ENCODE results near the gene AUTS2.

The AUTS2 gene

GRCh38 chr7:70714506-70715038 lies 1116.3 kb downstream of the AUTS2 start (continued):
- TF ChIP-seq SETDB1 (IDR thresholded peaks at IDR 0.05; ENCODE audit: insufficient read length, low read length) (peak; percentile 90), ZNF404 (tag by site-specific recombination; IDR thresholded peaks at IDR 0.05) (no peak), ZNF645 (tag by site-specific recombination; IDR thresholded peaks at IDR 0.05) (no peak), KLF8 (tag by site-specific recombination; IDR thresholded peaks at IDR 0.05) (no peak), KLF9 (tag by site-specific recombination; IDR thresholded peaks at IDR 0.05; ENCODE audit: low read depth) (no peak)

- H3K4me3 ChIP-seq (ENCODE audit: low read depth, low read length) = no peak overlapping the region
- POLR2A ChIA-PET = interaction anchor here (0.7 kb wide), 1 partner anchor 9 kb away, joined by 3 read pairs; no protein-coding TSS in a partner anchor
- no peak overlapping the region for H3K27ac ChIP-seq (ENCODE audit: extremely low read depth, low read depth, low read length)
- H3K9me3 ChIP-seq (ENCODE audit: control insufficient read depth, insufficient read depth, low read depth, low read length) = no peaks in the 10 kb centered on the region
- H3K4me1 ChIP-seq (ENCODE audit: control insufficient read depth, insufficient read depth, low read length) = peaks cover 18% of the 10 kb centered on the region
- H3K36me3 ChIP-seq (ENCODE audit: control insufficient read depth in 2 of 2, insufficient read depth in 1 of 2, low read length in 2 of 2) = no peaks in the 10 kb centered on the region; a peak in 1 of 3 replicates
- CTCF ChIA-PET = interaction anchor here (0.6 to 1.7 kb wide), 3 partner anchors 17 to 252 kb away, joined by 3 to 5 read pairs (median 3); no protein-coding TSS in a partner anchor
- TF ChIP-seq ZNF518A (tag by site-specific recombination; conservative IDR thresholded peaks at IDR 0.05; ENCODE audit: low read depth) = no peak
- no peak for TF ChIP-seq ZBTB20 (tag by site-specific recombination; IDR thresholded peaks at IDR 0.05)
- peak; percentile 85 for TF ChIP-seq EGR2 (tag by site-specific recombination; IDR thresholded peaks at IDR 0.05; ENCODE audit: low read depth)
- TF ChIP-seq ZNF398 (tag by site-specific recombination; IDR thresholded peaks at IDR 0.05) = peak; percentile 48
- TF ChIP-seq ZFP69B (tag by site-specific recombination; IDR thresholded peaks at IDR 0.05) = no peak
- peak; percentile 76 for TF ChIP-seq ZFHX2 (tag by site-specific recombination; conservative IDR thresholded peaks at IDR 0.05)
Observed at GRCh38 chr7:70717553-70718329, 1119.5 kb downstream of the AUTS2 start.

- Histone ChIP-seq H3K4me3 (ENCODE audit: low read depth, low read length) (no peak overlapping the region), H3K9me3 (ENCODE audit: control insufficient read depth, insufficient read depth, low read depth, low read length) (no peaks in the 10 kb centered on the region), H3K27ac (ENCODE audit: extremely low read depth, low read depth, low read length) (no peak overlapping the region), H3K4me1 (ENCODE audit: control insufficient read depth, insufficient read depth, low read length) (peaks cover 18% of the 10 kb centered on the region), H3K36me3 (ENCODE audit: control insufficient read depth in 2 of 2, insufficient read depth in 1 of 2, low read length in 2 of 2) (no peaks in the 10 kb centered on the region; a peak in 1 of 3 replicates)
- POLR2A ChIA-PET = no interaction called here
- CTCF ChIA-PET = no interaction called here
- TF ChIP-seq GLI2 (tag by site-specific recombination; IDR thresholded peaks at IDR 0.05; ENCODE audit: borderline replicate concordance, low read depth) (no peak), GLI4 (tag by site-specific recombination; IDR thresholded peaks at IDR 0.05) (no peak), WT1 (tag by site-specific recombination; IDR thresholded peaks at IDR 0.05) (0 out of 2 replicates have a peak, but pooled peaks have one; percentile 34), ZNF596 (tag by site-specific recombination; IDR thresholded peaks at IDR 0.05) (no peak), ZNF529 (tag by site-specific recombination; IDR thresholded peaks at IDR 0.05; ENCODE audit: insufficient replicate concordance) (no peak), ZNF692 (tag by site-specific recombination; IDR thresholded peaks at IDR 0.05) (no peak), ZFP41 (tag by site-specific recombination; IDR thresholded peaks at IDR 0.05; ENCODE audit: borderline replicate concordance) (no peak)
Observed at GRCh38 chr7:70719125-70719524, 1120.8 kb downstream of the AUTS2 start.
